Activated naive CD8-positive, alpha-beta T cell treated with anti-CD3 and anti-CD28 coated beads, Interleukin-2, amount 10 ng/mL, durations not matched to agents 7 days and 5 days (primary cell): ENCODE data around the gene AMBRA1. TPM values are rescaled to one million over a fixed set of nuclear protein-coding genes. Genes with fewer than 3 reads are reported as not detected.
A peak's percentile ranks its signal among the peaks of the same experiment; 100 is the strongest.

Experiments
- ATAC-seq: fragments of 150-1000 bp; cut with Tn5 transposase; one replicate; pipeline ENCODE4 v1.10.0; 2021; ENCODE audit warnings: low read depth, moderate library complexity
- POLR2A ChIA-PET: fragments of 350-600 bp; sonication (Branson Sonifier 250); formaldehyde crosslinking; loops from one replicate; lab custom pipeline; 2021; ENCODE audit warnings: antibody characterized with exemption; lab: Charles Lee
- DNase-seq: peaks from one replicate; pipeline ENCODE4 v3.0.0; 2021
- H3K27ac Mint-ChIP-seq: one replicate; pipeline ENCODE4 v1.8.0; 2022; ENCODE audit warnings: mild to moderate bottlenecking, mixed read lengths
- H3K27me3 Mint-ChIP-seq: one replicate; pipeline ENCODE4 v1.8.0; 2022; ENCODE audit warnings: mild to moderate bottlenecking, moderate library complexity, mixed read lengths
- H3K36me3 Mint-ChIP-seq: one replicate; pipeline ENCODE4 v1.8.0; 2021; ENCODE audit warnings: mild to moderate bottlenecking, mixed read lengths
- H3K4me1 Mint-ChIP-seq: one replicate; pipeline ENCODE4 v1.8.0; 2021; ENCODE audit warnings: mixed read lengths
- H3K4me3 Mint-ChIP-seq: one replicate; pipeline ENCODE4 v1.8.0; 2022; ENCODE audit warnings: mild to moderate bottlenecking, moderate library complexity, mixed read lengths
- H3K9me3 Mint-ChIP-seq: one replicate; pipeline ENCODE4 v1.8.0; 2021; ENCODE audit warnings: mixed read lengths
- total RNA-seq, 2 experiments: library from RNA; stranded (reverse); gene quantifications; one replicate each; pipeline ENCODE4 v1.2.3, GENCODE V29; 2021

Gene AMBRA1
- total RNA-seq, 2 experiments from 2014 or later, result 39.1 to 40.5 TPM

- Mint-ChIP-seq H3K4me1 (peaks cover 5% of the 10 kb centered on the region), H3K9me3 (no peaks in the 10 kb centered on the region), H3K27me3 (no peaks in the 10 kb centered on the region), H3K36me3 (peaks cover 7% of the 10 kb centered on the region), H3K4me3 (no peak overlapping the region), H3K27ac (no peak overlapping the region)
- POLR2A ChIA-PET, result no interaction called here
- no peak for ATAC-seq
- no peak for DNase-seq
These were observed 158.1 kb downstream of the AMBRA1 start for GRCh38 chr11:46435679-46436078.

- POLR2A ChIA-PET, result no interaction called here
- H3K36me3 Mint-ChIP-seq, result peaks cover 7% of the 10 kb centered on the region
- no peak for DNase-seq
- ATAC-seq, result no peak
- H3K4me3 Mint-ChIP-seq, result no peak overlapping the region
- peaks cover 2% of the 10 kb centered on the region for H3K4me1 Mint-ChIP-seq
- no peak overlapping the region for H3K27ac Mint-ChIP-seq
- no peaks in the 10 kb centered on the region for H3K9me3 Mint-ChIP-seq
- H3K27me3 Mint-ChIP-seq, result no peaks in the 10 kb centered on the region
These were observed 162.6 kb downstream of the AMBRA1 start for GRCh38 chr11:46431211-46431610.

- H3K4me1 Mint-ChIP-seq, result no peaks in the 10 kb centered on the region
- no peak overlapping the region for H3K4me3 Mint-ChIP-seq
- H3K27me3 Mint-ChIP-seq, result no peaks in the 10 kb centered on the region
- no peak for ATAC-seq
- POLR2A ChIA-PET, result no interaction called here
- no peak overlapping the region for H3K27ac Mint-ChIP-seq
- no peak for DNase-seq
- no peaks in the 10 kb centered on the region for H3K9me3 Mint-ChIP-seq
- peaks cover 8% of the 10 kb centered on the region for H3K36me3 Mint-ChIP-seq
These were observed 164.1 kb downstream of the AMBRA1 start for GRCh38 chr11:46429717-46430116.

- POLR2A ChIA-PET, result no interaction called here
- ATAC-seq (no peak), DNase-seq (no peak)
- H3K4me1 Mint-ChIP-seq, result no peaks in the 10 kb centered on the region
- peaks cover 5% of the 10 kb centered on the region for H3K36me3 Mint-ChIP-seq
- H3K4me3 Mint-ChIP-seq, result no peak overlapping the region
- no peaks in the 10 kb centered on the region for H3K9me3 Mint-ChIP-seq
- H3K27ac Mint-ChIP-seq, result no peak overlapping the region
- no peaks in the 10 kb centered on the region for H3K27me3 Mint-ChIP-seq
These were observed 166.5 kb downstream of the AMBRA1 start for GRCh38 chr11:46427364-46427763.

- Mint-ChIP-seq H3K4me3 (no peak overlapping the region), H3K27me3 (no peaks in the 10 kb centered on the region), H3K36me3 (peaks cover 4% of the 10 kb centered on the region), H3K4me1 (no peaks in the 10 kb centered on the region), H3K9me3 (no peaks in the 10 kb centered on the region), H3K27ac (no peak overlapping the region)
- POLR2A ChIA-PET, result no interaction called here
- ATAC-seq, result no peak
- DNase-seq, result no peak
These were observed 167.4 kb downstream of the AMBRA1 start for GRCh38 chr11:46426233-46426991.

- DNase-seq (no peak), ATAC-seq (no peak)
- POLR2A ChIA-PET, result no interaction called here
- Mint-ChIP-seq H3K4me1 (no peaks in the 10 kb centered on the region), H3K27ac (no peak overlapping the region), H3K36me3 (peaks cover 8% of the 10 kb centered on the region), H3K4me3 (no peak overlapping the region), H3K9me3 (no peaks in the 10 kb centered on the region), H3K27me3 (no peaks in the 10 kb centered on the region)
These were observed 171.2 kb downstream of the AMBRA1 start for GRCh38 chr11:46422588-46422987.

- H3K27ac Mint-ChIP-seq, result no peak overlapping the region
- no peak for ATAC-seq
- no peaks in the 10 kb centered on the region for H3K9me3 Mint-ChIP-seq
- DNase-seq, result no peak
- POLR2A ChIA-PET, result no interaction called here
- peaks cover 10% of the 10 kb centered on the region for H3K36me3 Mint-ChIP-seq
- H3K4me1 Mint-ChIP-seq, result no peaks in the 10 kb centered on the region
- H3K4me3 Mint-ChIP-seq, result no peak overlapping the region
- no peaks in the 10 kb centered on the region for H3K27me3 Mint-ChIP-seq
These were observed 172.5 kb downstream of the AMBRA1 start for GRCh38 chr11:46421257-46421880.

- POLR2A ChIA-PET, result no interaction called here
- DNase-seq (no peak), ATAC-seq (no peak)
- Mint-ChIP-seq H3K4me3 (no peak overlapping the region), H3K9me3 (no peaks in the 10 kb centered on the region), H3K27ac (no peak overlapping the region), H3K27me3 (no peaks in the 10 kb centered on the region), H3K4me1 (peaks cover 3% of the 10 kb centered on the region), H3K36me3 (peaks cover 16% of the 10 kb centered on the region)
These were observed 173.3 kb downstream of the AMBRA1 start for GRCh38 chr11:46420513-46420912.

- peaks cover 18% of the 10 kb centered on the region for H3K4me1 Mint-ChIP-seq
- no peak overlapping the region for H3K4me3 Mint-ChIP-seq
- no peaks in the 10 kb centered on the region for H3K27me3 Mint-ChIP-seq
- H3K27ac Mint-ChIP-seq, result no peak overlapping the region
- no peak for DNase-seq
- no peak for ATAC-seq
- H3K9me3 Mint-ChIP-seq, result no peaks in the 10 kb centered on the region
- peaks cover 27% of the 10 kb centered on the region for H3K36me3 Mint-ChIP-seq
- POLR2A ChIA-PET, result interaction anchor here (0.7 kb wide), 1 partner anchor 13 kb away, joined by 3 read pairs; no protein-coding TSS in a partner anchor
These were observed 175.1 kb downstream of the AMBRA1 start for GRCh38 chr11:46418751-46419150.

- Mint-ChIP-seq H3K27me3 (no peaks in the 10 kb centered on the region), H3K36me3 (peaks cover 27% of the 10 kb centered on the region), H3K9me3 (no peaks in the 10 kb centered on the region), H3K4me3 (no peak overlapping the region), H3K4me1 (peaks cover 22% of the 10 kb centered on the region), H3K27ac (no peak overlapping the region)
- ATAC-seq (no peak), DNase-seq (no peak)
- POLR2A ChIA-PET, result no interaction called here
These were observed 176.1 kb downstream of the AMBRA1 start for GRCh38 chr11:46417711-46418110.

GRCh38 chr11:46414879-46415278 is 178.9 kb downstream of the AMBRA1 start:
- H3K36me3 Mint-ChIP-seq, result peaks cover 24% of the 10 kb centered on the region
- ATAC-seq, result no peak
- no peak overlapping the region for H3K27ac Mint-ChIP-seq
- no peaks in the 10 kb centered on the region for H3K27me3 Mint-ChIP-seq
- no peak for DNase-seq
- POLR2A ChIA-PET, result interaction anchor here (0.5 kb wide), 1 partner anchor 522 kb away, joined by 3 read pairs; the partner anchor contains the start of gene CSTPP1
- no peak overlapping the region for H3K4me3 Mint-ChIP-seq
- H3K9me3 Mint-ChIP-seq, result no peaks in the 10 kb centered on the region
- peaks cover 22% of the 10 kb centered on the region for H3K4me1 Mint-ChIP-seq

GRCh38 chr11:46414466-46414796 is 179.4 kb downstream of the AMBRA1 start:
- DNase-seq (no peak), ATAC-seq (peak; percentile 56)
- Mint-ChIP-seq H3K4me3 (peak overlapping the region; percentile 7), H3K36me3 (peaks cover 24% of the 10 kb centered on the region), H3K9me3 (no peaks in the 10 kb centered on the region), H3K4me1 (peaks cover 22% of the 10 kb centered on the region), H3K27ac (no peak overlapping the region), H3K27me3 (no peaks in the 10 kb centered on the region)
- POLR2A ChIA-PET, result no interaction called here

- no peak for DNase-seq
- peaks cover 24% of the 10 kb centered on the region for H3K36me3 Mint-ChIP-seq
- POLR2A ChIA-PET, result interaction anchor here (1.1 kb wide), 1 partner anchor 16 kb away, joined by 3 read pairs; no protein-coding TSS in a partner anchor
- no peaks in the 10 kb centered on the region for H3K9me3 Mint-ChIP-seq
- H3K4me1 Mint-ChIP-seq, result peaks cover 22% of the 10 kb centered on the region
- H3K27me3 Mint-ChIP-seq, result no peaks in the 10 kb centered on the region
- H3K27ac Mint-ChIP-seq, result no peak overlapping the region
- no peak overlapping the region for H3K4me3 Mint-ChIP-seq
- peak; percentile 61 for ATAC-seq
These were observed 179.9 kb downstream of the AMBRA1 start for GRCh38 chr11:46413760-46414465.
